HepG2 (cell line): ENCODE data around the gene KIAA1217. TPM values are rescaled to one million over a fixed set of nuclear protein-coding genes. Genes with fewer than 3 reads are reported as not detected.

Source experiments
- ATAC-seq: fragments of 200-7000 bp; cut with Tn5 transposase; 3 replicates; pipeline ENCODE4 v1.9.1; 2020; ENCODE audit warnings: mild to moderate bottlenecking, moderate library complexity
- BruUV-seq: library from RNA; stranded (reverse); fragments of 400-500 nt; replicated peaks from 2 replicates; lab custom pipeline; 2021; lab: Mats Ljungman, UMichigan
- CTCF ChIA-PET: fragments of 300-600 bp; formaldehyde crosslinking; extraction: SDS; loops from one replicate; lab custom pipeline; 2021; ENCODE audit warnings: low total read pairs, inconsistent platforms, low intra/inter-chr PET ratio; lab: Yijun Ruan, JAX
- POLR2A ChIA-PET: fragments of 350-600 bp; sonication (Branson Sonifier 250); formaldehyde crosslinking; loops from one replicate; lab custom pipeline; 2020; ENCODE audit warnings: antibody characterized with exemption, inconsistent platforms; lab: Yijun Ruan, JAX
- DNase-seq: peaks from one replicate; pipeline ENCODE4 v3.0.0-alpha.2; 2015; ENCODE audit warnings: low spot score
- FAIRE-seq: peaks from 3 replicates; lab custom pipeline; 2011; peaks lifted over from hg19 to GRCh38; lab: Jason Lieb, UNC
- H2AFZ ChIP-seq: one replicate; pipeline ENCODE4 v1.6.1; 2011; ENCODE audit warnings: low read length, inconsistent platforms
- H3K27ac ChIP-seq: fragments of 300-600 bp; 3 replicates; pipeline ENCODE4 v1.8.0; 2011; ENCODE audit warnings: mixed run types, mild to moderate bottlenecking, mixed read lengths, low read length, inconsistent platforms; ENCODE audit not compliant: insufficient read depth; ENCODE audit errors: extremely low read length
- H3K27me3 ChIP-seq, 2 experiments: fragments of 200-600 bp in 1 of 2; 2 replicates in 1 of 2; 3 replicates in 1 of 2; pipeline versions ENCODE4 v1.6.0 to v1.8.0; 2011; ENCODE audit warnings: low read length in 2 of 2, mild to moderate bottlenecking in 2 of 2, moderate library complexity in 2 of 2, inconsistent platforms in 1 of 2; ENCODE audit not compliant: insufficient read depth in 2 of 2, control insufficient read depth in 1 of 2
- H3K36me3 ChIP-seq, 2 experiments: fragments of 200-600 bp in 1 of 2; replicated peaks in 1 of 2; 2 replicates in 1 of 2; 3 replicates in 1 of 2; pipeline versions ENCODE4 v1.5.1 to v1.8.0; 2011; ENCODE audit warnings: low read length in 2 of 2, inconsistent platforms in 1 of 2; ENCODE audit not compliant: insufficient read depth in 2 of 2, control insufficient read depth in 1 of 2
- H3K4me1 ChIP-seq: 2 replicates; pipeline ENCODE4 v1.5.1; 2012; ENCODE audit warnings: low read length, inconsistent platforms; ENCODE audit not compliant: insufficient read depth
- H3K4me2 ChIP-seq: 2 replicates; pipeline ENCODE4 v1.6.0; 2011; ENCODE audit warnings: low read depth, low read length, inconsistent platforms
- H3K4me3 ChIP-seq, 3 experiments: fragments of 200-600 bp in 1 of 3; sonication (generic), shearing (Covaris generic) in 1 of 3; replicated peaks in 1 of 3; 2 replicates each; pipeline ENCODE4 v1.5.1; 2011 to 2016; ENCODE audit warnings: low read length in 3 of 3, inconsistent platforms in 2 of 3, low read depth in 2 of 3, mild to moderate bottlenecking in 2 of 3, control low read depth in 1 of 3, mixed read lengths in 1 of 3; ENCODE audit not compliant: insufficient read depth in 1 of 3
- H3K79me2 ChIP-seq: one replicate; pipeline ENCODE4 v1.6.1; 2011; ENCODE audit warnings: low read length, inconsistent platforms; ENCODE audit not compliant: insufficient read depth
- H3K9ac ChIP-seq: 2 replicates; pipeline ENCODE4 v1.6.0; 2011; ENCODE audit warnings: mild to moderate bottlenecking, low read depth, low read length, inconsistent platforms; ENCODE audit not compliant: insufficient read depth
- H3K9me3 ChIP-seq: 2 replicates; pipeline ENCODE4 v1.5.1; 2012; ENCODE audit warnings: mild to moderate bottlenecking, low read length
- H4K20me1 ChIP-seq: 2 replicates; pipeline ENCODE4 v1.6.0; 2011; ENCODE audit warnings: inconsistent platforms, mild to moderate bottlenecking, low read length, moderate library complexity; ENCODE audit not compliant: insufficient read depth
- ARNT2 ChIP-seq: sonication (generic); formaldehyde crosslinking; IDR thresholded peaks from 2 replicates; pipeline ENCODE4 v1.8.0; 2022; ENCODE audit warnings: mild to moderate bottlenecking, low read depth, missing genetic modification reagents, moderate library complexity
- FOSL1 ChIP-seq: sonication (generic); formaldehyde crosslinking; IDR thresholded peaks from 2 replicates; pipeline ENCODE4 v1.9.0; 2021; ENCODE audit warnings: missing genetic modification reagents, borderline replicate concordance
- FOXO1 ChIP-seq: sonication (generic); formaldehyde crosslinking; IDR thresholded peaks from 2 replicates; pipeline ENCODE4 v1.4.0; 2020; ENCODE audit warnings: missing genetic modification reagents
- NFE2L1 ChIP-seq: sonication (generic); formaldehyde crosslinking; IDR thresholded peaks from 2 replicates; pipeline ENCODE4 v1.4.0; 2020; ENCODE audit warnings: missing genetic modification reagents, mild to moderate bottlenecking, borderline replicate concordance
- PLRG1 ChIP-seq: fragments of 450-650 bp; conservative IDR thresholded peaks from 2 replicates; pipeline ENCODE4 v1.6.1; 2016
- RFX3 ChIP-seq: IDR thresholded peaks from 2 replicates; pipeline ENCODE4 v1.6.1; 2016; ENCODE audit warnings: missing biosample characterization, missing genetic modification reagents
- SP5 ChIP-seq: IDR thresholded peaks from 2 replicates; pipeline ENCODE4 v1.6.1; 2016; ENCODE audit warnings: low read depth, borderline replicate concordance
- TP53 ChIP-seq: sonication (generic); formaldehyde crosslinking; conservative IDR thresholded peaks from 2 replicates; pipeline ENCODE4 v1.4.0; 2020; ENCODE audit warnings: missing genetic modification reagents
- WGBS: methylation state at CpG from one replicate; pipeline ENCODE4 v1.1.6; 2017; ENCODE audit warnings: low lambda C conversion rate; 5-methylcytosine and 5-hydroxymethylcytosine counted together
- in situ Hi-C: cut with HindIII; loops from 2 replicates; pipeline ENCODE4 v1.10.0; 2017; ENCODE audit warnings: low pct_unique_long_range_greater_than_20kb; ENCODE audit not compliant: extremely low pct_ligation_motif_present
- intact Hi-C: fragments of 100-400 bp; cut with micrococcal nuclease; formaldehyde crosslinking; loops from one replicate; pipeline ENCODE4 v1.10.0; 2022; ENCODE audit not compliant: unreplicated experiment
- polyA plus RNA-seq, 8 experiments: library from polyadenylated mRNA; depleted of rRNA in 3 of 8; stranded (reverse) in 7 of 8; unstranded in 1 of 8; fragments of >200 nt; fragmentation: Illumina TruSeq in 4 of 8; extraction: Trizol in 4 of 8; gene quantifications; 2 replicates each; pipeline versions ENCODE4 v1.2.1 to v1.2.3, GENCODE V29; 2011 to 2016; ENCODE audit warnings: low read depth in 4 of 8, missing spikeins in 1 of 8, mixed read lengths in 1 of 8; ENCODE audit not compliant: insufficient read depth in 1 of 8
- total RNA-seq, 5 experiments: library from RNA; depleted of rRNA; stranded (reverse); fragments of >200 nt; fragmentation: Illumina TruSeq; extraction: Trizol; gene quantifications; 2 replicates each; pipeline ENCODE4 v1.2.3, GENCODE V29; 2016; ENCODE audit warnings: low read depth in 1 of 5
- TF ChIP-seq, protein P1 (sequence below): sonication (generic); formaldehyde crosslinking; IDR thresholded peaks from 2 replicates; pipeline ENCODE4 v1.5.0; 2020; ENCODE audit warnings: missing genetic modification reagents
- TF ChIP-seq, protein P2 (sequence below): sonication (generic); formaldehyde crosslinking; IDR thresholded peaks from 2 replicates; pipeline ENCODE4 v1.4.0; 2020; ENCODE audit warnings: low read depth, mild to moderate bottlenecking, missing genetic modification reagents
- TF ChIP-seq, protein P3 (sequence below): sonication (generic); formaldehyde crosslinking; conservative IDR thresholded peaks from 2 replicates; pipeline ENCODE4 v1.4.0; 2020; ENCODE audit warnings: missing genetic modification reagents

Gene KIAA1217
- total and polyA plus RNA-seq, 2 of the 13 experiments (the other 11 are each of a cell fraction or from before 2014, with no cell fraction given), result 4.6 to 10.9 TPM

DNA sequence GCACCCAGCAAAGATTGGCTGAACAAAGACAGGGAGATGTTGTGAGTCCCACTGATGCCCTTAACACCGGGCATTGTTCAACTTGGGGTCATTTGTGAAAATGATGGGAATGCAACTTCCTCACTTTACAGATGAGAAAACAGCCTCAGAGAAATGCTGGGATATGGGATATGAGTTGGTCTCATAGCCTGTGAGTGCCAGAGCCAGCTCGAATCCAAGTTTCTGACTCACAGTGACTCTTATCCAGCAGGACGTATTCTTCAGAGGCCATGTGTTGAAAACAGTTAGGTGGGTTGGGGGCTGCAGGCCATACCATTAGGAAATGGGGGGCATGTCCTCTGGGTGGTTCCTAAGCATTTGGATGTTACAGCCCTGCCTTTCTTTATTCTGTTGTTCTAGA is 45.2 kb downstream of the KIAA1217 start (continued):
- TF ChIP-seq, protein P1, sequence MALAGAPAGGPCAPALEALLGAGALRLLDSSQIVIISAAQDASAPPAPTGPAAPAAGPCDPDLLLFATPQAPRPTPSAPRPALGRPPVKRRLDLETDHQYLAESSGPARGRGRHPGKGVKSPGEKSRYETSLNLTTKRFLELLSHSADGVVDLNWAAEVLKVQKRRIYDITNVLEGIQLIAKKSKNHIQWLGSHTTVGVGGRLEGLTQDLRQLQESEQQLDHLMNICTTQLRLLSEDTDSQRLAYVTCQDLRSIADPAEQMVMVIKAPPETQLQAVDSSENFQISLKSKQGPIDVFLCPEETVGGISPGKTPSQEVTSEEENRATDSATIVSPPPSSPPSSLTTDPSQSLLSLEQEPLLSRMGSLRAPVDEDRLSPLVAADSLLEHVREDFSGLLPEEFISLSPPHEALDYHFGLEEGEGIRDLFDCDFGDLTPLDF (CRISPR knock-in tag), result no peak
- no peak for TF ChIP-seq PLRG1
- TF ChIP-seq FOSL1 (CRISPR knock-in tag), result no peak
- TF ChIP-seq NFE2L1 (CRISPR knock-in tag), result no peak
- TF ChIP-seq, protein P2, sequence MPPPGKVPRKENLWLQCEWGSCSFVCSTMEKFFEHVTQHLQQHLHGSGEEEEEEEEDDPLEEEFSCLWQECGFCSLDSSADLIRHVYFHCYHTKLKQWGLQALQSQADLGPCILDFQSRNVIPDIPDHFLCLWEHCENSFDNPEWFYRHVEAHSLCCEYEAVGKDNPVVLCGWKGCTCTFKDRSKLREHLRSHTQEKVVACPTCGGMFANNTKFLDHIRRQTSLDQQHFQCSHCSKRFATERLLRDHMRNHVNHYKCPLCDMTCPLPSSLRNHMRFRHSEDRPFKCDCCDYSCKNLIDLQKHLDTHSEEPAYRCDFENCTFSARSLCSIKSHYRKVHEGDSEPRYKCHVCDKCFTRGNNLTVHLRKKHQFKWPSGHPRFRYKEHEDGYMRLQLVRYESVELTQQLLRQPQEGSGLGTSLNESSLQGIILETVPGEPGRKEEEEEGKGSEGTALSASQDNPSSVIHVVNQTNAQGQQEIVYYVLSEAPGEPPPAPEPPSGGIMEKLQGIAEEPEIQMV, result no peak
- no peak for TF ChIP-seq FOXO1 (CRISPR knock-in tag)

DNA sequence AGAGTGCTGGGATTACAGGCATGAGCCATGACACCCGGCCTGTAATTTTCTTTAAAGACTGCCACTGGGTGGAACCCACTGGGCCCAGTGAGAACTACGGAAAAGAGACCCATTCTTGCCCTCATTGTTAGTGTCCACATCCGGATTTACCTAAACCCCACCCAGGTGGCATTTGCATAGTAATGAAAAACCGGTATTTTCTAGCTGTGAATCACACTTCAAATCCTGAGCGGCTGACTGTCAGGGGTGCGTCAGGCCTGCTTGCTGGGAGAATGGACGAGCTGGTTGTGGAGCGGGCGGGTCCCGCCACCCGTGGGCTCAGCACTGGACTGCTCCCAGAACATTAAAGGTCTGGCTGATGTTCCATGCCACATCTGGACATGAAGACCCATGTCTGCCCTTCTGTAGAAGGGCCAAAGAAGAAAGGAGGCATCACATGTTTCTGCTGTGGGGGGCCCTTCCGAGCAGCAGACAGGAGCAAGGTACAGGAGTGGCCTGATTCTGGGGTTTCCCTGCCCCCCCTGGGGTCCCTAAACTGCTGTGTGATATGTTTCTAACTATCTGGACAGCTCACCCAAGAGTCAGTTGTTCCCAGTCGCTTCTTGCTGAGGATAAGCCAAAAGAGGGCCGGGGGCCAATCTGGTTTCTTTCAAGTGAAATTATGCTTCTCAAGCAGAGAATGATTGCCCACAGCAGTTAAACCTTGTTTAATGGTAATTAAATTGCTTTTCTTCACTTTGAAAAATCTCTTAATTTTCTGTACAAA is 46.4 kb downstream of the KIAA1217 start:
- H2AFZ ChIP-seq, result no peak overlapping the region
- no peak for DNase-seq
- H3K27ac ChIP-seq, result no peak overlapping the region
- TF ChIP-seq, protein P3, sequence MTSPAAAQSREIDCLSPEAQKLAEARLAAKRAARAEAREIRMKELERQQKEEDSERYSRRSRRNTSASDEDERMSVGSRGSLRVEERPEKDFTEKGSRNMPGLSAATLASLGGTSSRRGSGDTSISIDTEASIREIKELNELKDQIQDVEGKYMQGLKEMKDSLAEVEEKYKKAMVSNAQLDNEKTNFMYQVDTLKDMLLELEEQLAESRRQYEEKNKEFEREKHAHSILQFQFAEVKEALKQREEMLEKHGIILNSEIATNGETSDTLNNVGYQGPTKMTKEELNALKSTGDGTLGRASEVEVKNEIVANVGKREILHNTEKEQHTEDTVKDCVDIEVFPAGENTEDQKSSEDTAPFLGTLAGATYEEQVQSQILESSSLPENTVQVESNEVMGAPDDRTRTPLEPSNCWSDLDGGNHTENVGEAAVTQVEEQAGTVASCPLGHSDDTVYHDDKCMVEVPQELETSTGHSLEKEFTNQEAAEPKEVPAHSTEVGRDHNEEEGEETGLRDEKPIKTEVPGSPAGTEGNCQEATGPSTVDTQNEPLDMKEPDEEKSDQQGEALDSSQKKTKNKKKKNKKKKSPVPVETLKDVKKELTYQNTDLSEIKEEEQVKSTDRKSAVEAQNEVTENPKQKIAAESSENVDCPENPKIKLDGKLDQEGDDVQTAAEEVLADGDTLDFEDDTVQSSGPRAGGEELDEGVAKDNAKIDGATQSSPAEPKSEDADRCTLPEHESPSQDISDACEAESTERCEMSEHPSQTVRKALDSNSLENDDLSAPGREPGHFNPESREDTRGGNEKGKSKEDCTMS (CRISPR knock-in tag), result no peak
- no peak for TF ChIP-seq TP53 (CRISPR knock-in tag)
- no peak for TF ChIP-seq SP5 (CRISPR knock-in tag)
- no peak for TF ChIP-seq RFX3 (CRISPR knock-in tag)
- no peak for TF ChIP-seq ARNT2 (CRISPR knock-in tag)
- H3K36me3 ChIP-seq, result peaks cover 6% of the 10 kb centered on the region in 2 experiments; a peak in 1 of 5 replicates
- no peak overlapping the region for H3K4me3 ChIP-seq
- ChIA-PET CTCF (no interaction called here), POLR2A (no interaction called here)
- H3K9ac ChIP-seq, result no peak overlapping the region
- no peak overlapping the region for H3K4me2 ChIP-seq
- no peak for ATAC-seq
- WGBS, result 96% methylated on average over 12 of the region's 14 CpGs
- H3K4me1 ChIP-seq, result no peaks in the 10 kb centered on the region
- FAIRE-seq, result no peak
- in situ Hi-C loops, result no loop called here
- BruUV-seq, result no TSS peak
- H4K20me1 ChIP-seq, result no peaks in the 10 kb centered on the region
- H3K27me3 ChIP-seq, result no peaks in the 10 kb centered on the region; a peak in 1 of 5 replicates
- intact Hi-C loops, result no loop called here
- no peaks in the 10 kb centered on the region for H3K9me3 ChIP-seq
- H3K79me2 ChIP-seq, result no peaks in the 10 kb centered on the region
